KMS-11 (cell line): ENCODE data around the gene LRRC71.
A peak's percentile ranks its signal among the peaks of the same experiment; 100 is the strongest.

Experiments used
- H2AFZ ChIP-seq: fragments of 200-600 bp; sonication (generic); 2 replicates; pipeline ENCODE4 v1.6.1; 2016; ENCODE audit warnings: antibody characterized with exemption, mixed run types, low read depth
- H3K27ac ChIP-seq: fragments of 200-600 bp; sonication (generic); 2 replicates; pipeline ENCODE4 v1.6.1; 2016; ENCODE audit warnings: mild to moderate bottlenecking, mixed run types
- H3K27me3 ChIP-seq: fragments of 200-600 bp; sonication (generic); 2 replicates; pipeline ENCODE4 v1.6.1; 2017; ENCODE audit warnings: mild to moderate bottlenecking, low read depth, mixed run types, moderate library complexity; ENCODE audit not compliant: insufficient read depth
- H3K36me3 ChIP-seq: fragments of 200-600 bp; sonication (generic); 2 replicates; pipeline ENCODE4 v1.6.1; 2017; ENCODE audit warnings: mild to moderate bottlenecking, mixed run types; ENCODE audit not compliant: insufficient read depth
- H3K4me1 ChIP-seq: fragments of 200-600 bp; sonication (generic); 2 replicates; pipeline ENCODE4 v1.6.1; 2016; ENCODE audit warnings: mild to moderate bottlenecking, low read depth, mixed run types; ENCODE audit not compliant: poor library complexity, severe bottlenecking
- H3K4me2 ChIP-seq: fragments of 200-600 bp; sonication (generic); 2 replicates; pipeline ENCODE4 v1.7.0; 2016; ENCODE audit warnings: mild to moderate bottlenecking, mixed run types
- H3K4me3 ChIP-seq: fragments of 200-600 bp; sonication (generic); IDR thresholded peaks from 2 replicates; pipeline ENCODE4 v1.6.1; 2017; ENCODE audit warnings: low read depth, low read length, mixed read lengths; ENCODE audit not compliant: insufficient read depth
- H3K79me2 ChIP-seq: fragments of 200-600 bp; sonication (generic); 2 replicates; pipeline ENCODE4 v1.6.1; 2016; ENCODE audit warnings: low read depth, mixed run types; ENCODE audit not compliant: insufficient read depth
- H3K9ac ChIP-seq: fragments of 200-600 bp; sonication (generic); 2 replicates; pipeline ENCODE4 v1.6.1; 2016; ENCODE audit warnings: mild to moderate bottlenecking, mixed run types
- H4K20me1 ChIP-seq: fragments of 200-600 bp; sonication (generic); 2 replicates; pipeline ENCODE4 v1.6.1; 2016; ENCODE audit warnings: mild to moderate bottlenecking, mixed run types; ENCODE audit not compliant: insufficient read depth
- CTCF ChIP-seq: fragments of 200-600 bp; sonication (generic); conservative IDR thresholded peaks from 2 replicates; pipeline ENCODE4 v1.6.1; 2017; ENCODE audit warnings: low read depth, mild to moderate bottlenecking, antibody characterized with exemption, low read length, moderate library complexity, mixed read lengths

The LRRC71 gene

GRCh38 chr1:156886583-156887281 is 33.7 kb upstream of the LRRC71 start:
- TF ChIP-seq CTCF: no peak
- H3K79me2 ChIP-seq: no peaks in the 10 kb centered on the region
- H4K20me1 ChIP-seq: no peaks in the 10 kb centered on the region
- H3K4me3 ChIP-seq: no peak overlapping the region
- H3K9ac ChIP-seq: no peak overlapping the region
- H3K27me3 ChIP-seq: peaks cover 85% of the 10 kb centered on the region
- H3K36me3 ChIP-seq: no peaks in the 10 kb centered on the region
- no peak overlapping the region for H3K27ac ChIP-seq
- no peak overlapping the region for H2AFZ ChIP-seq
- no peak overlapping the region for H3K4me2 ChIP-seq
- no peaks in the 10 kb centered on the region for H3K4me1 ChIP-seq

- H3K4me2 ChIP-seq: no peak overlapping the region
Measured at GRCh38 chr1:156887317-156887716, 33.1 kb upstream of the LRRC71 start.

GRCh38 chr1:156887734-156888133 is 32.7 kb upstream of the LRRC71 start:
- peaks cover 85% of the 10 kb centered on the region for H3K27me3 ChIP-seq

More at GRCh38 chr1:156887317-156887716, 33.1 kb upstream of the LRRC71 start:
- Histone ChIP-seq H4K20me1 (no peaks in the 10 kb centered on the region), H3K27me3 (peaks cover 85% of the 10 kb centered on the region), H3K79me2 (no peaks in the 10 kb centered on the region), H3K4me3 (no peak overlapping the region), H3K36me3 (no peaks in the 10 kb centered on the region), H3K27ac (no peak overlapping the region), H3K9ac (no peak overlapping the region), H2AFZ (no peak overlapping the region), H3K4me1 (peaks cover 4% of the 10 kb centered on the region)
- TF ChIP-seq CTCF: no peak

GRCh38 chr1:156889802-156890580 is 30.4 kb upstream of the LRRC71 start:
- no peaks in the 10 kb centered on the region for H4K20me1 ChIP-seq
- H2AFZ ChIP-seq: peak overlapping the region; percentile 44; the same call in 1 of the 2 replicates
- H3K27ac ChIP-seq: no peak overlapping the region
- no peak overlapping the region for H3K9ac ChIP-seq
- H3K36me3 ChIP-seq: no peaks in the 10 kb centered on the region
- no peak overlapping the region for H3K4me3 ChIP-seq
- no peaks in the 10 kb centered on the region for H3K79me2 ChIP-seq
- peak; percentile 100 for TF ChIP-seq CTCF
- peaks cover 6% of the 10 kb centered on the region for H3K4me1 ChIP-seq
- H3K4me2 ChIP-seq: no peak overlapping the region; the same call in 1 of the 2 replicates
- peaks cover 82% of the 10 kb centered on the region for H3K27me3 ChIP-seq

More at GRCh38 chr1:156887734-156888133, 32.7 kb upstream of the LRRC71 start:
- Histone ChIP-seq H3K79me2 (no peaks in the 10 kb centered on the region), H3K9ac (no peak overlapping the region), H3K4me3 (no peak overlapping the region), H3K36me3 (no peaks in the 10 kb centered on the region), H3K27ac (no peak overlapping the region), H3K4me2 (no peak overlapping the region), H2AFZ (no peak overlapping the region), H3K4me1 (peaks cover 6% of the 10 kb centered on the region), H4K20me1 (no peaks in the 10 kb centered on the region)
- TF ChIP-seq CTCF: no peak
